DMS153 treated with DMSO at 0.1 percent for 48 hours (cell line): Measurements from ENCODE around the gene SEPTIN1.
"Not testable (repeated sequence)": the region's sequence is repeated elsewhere in the genome, so short reads cannot be mapped to it uniquely, and the experiment has no call there.

Source experiments
- DNase-seq: peaks from one replicate; lab custom pipeline; 2025; ENCODE audit not compliant: unreplicated experiment; lab: John Stamatoyannopoulos, UW

The SEPTIN1 gene

GRCh38 chr16:30401768-30402425, 19.5 kb upstream of the SEPTIN1 start:
- DNase-seq, result no peak

GRCh38 chr16:30399435-30400186, 17.2 kb upstream of the SEPTIN1 start:
- DNase-seq, result no peak

- no peak for DNase-seq
These were observed 16.5 kb upstream of the SEPTIN1 start for GRCh38 chr16:30398661-30399434.

GRCh38 chr16:30397776-30398660, 15.7 kb upstream of the SEPTIN1 start:
- no peak for DNase-seq

- DNase-seq, result no peak
These were observed 14.7 kb upstream of the SEPTIN1 start for GRCh38 chr16:30397056-30397455.

- not testable (repeated sequence) for DNase-seq
These were observed 14.3 kb upstream of the SEPTIN1 start for GRCh38 chr16:30396627-30397026.

GRCh38 chr16:30395992-30396585, 13.7 kb upstream of the SEPTIN1 start:
- no peak for DNase-seq

GRCh38 chr16:30395155-30395991, 13.0 kb upstream of the SEPTIN1 start, which contains the start of gene ZNF48:
Gene ZNF48 (plus strand): TSS chr16:30395420. CDS start chr16:30395795, 375 bp downstream.
- peak; percentile 77 for DNase-seq

- DNase-seq, result no peak
These were observed 12.3 kb upstream of the SEPTIN1 start for GRCh38 chr16:30394592-30395154.

GRCh38 chr16:30383521-30383920, 1.2 kb upstream of the SEPTIN1 start:
- no peak for DNase-seq

GRCh38 chr16:30381291-30382041, 895 bp downstream of the SEPTIN1 start:
- DNase-seq, result no peak

GRCh38 chr16:30380803-30381208, 1.6 kb downstream of the SEPTIN1 start:
- DNase-seq, result no peak

GRCh38 chr16:30380072-30380802, 2.1 kb downstream of the SEPTIN1 start:
- no peak for DNase-seq

GRCh38 chr16:30379158-30379783, 3.1 kb downstream of the SEPTIN1 start:
- no peak for DNase-seq

GRCh38 chr16:30378236-30379157, 3.9 kb downstream of the SEPTIN1 start:
- DNase-seq, result peak; percentile 84

- peak; percentile 73 for DNase-seq
These were observed 4.5 kb downstream of the SEPTIN1 start for GRCh38 chr16:30377812-30378235.
